Measurements from ENCODE around the gene TMC4. TPM values are rescaled to one million over a fixed set of nuclear protein-coding genes. Genes with fewer than 3 reads are reported as not detected.
A peak's percentile ranks its signal among the peaks of the same experiment; 100 is the strongest.

Gene TMC4
- total and polyA plus RNA-seq, 2 experiments from 2014 or later, result 40.3 to 94.4 TPM

GRCh38 chr19:54211235-54211634 is 38.3 kb upstream of the TMC4 start:
- H2AFZ ChIP-seq, result no peak overlapping the region
- H3K9me3 ChIP-seq (ENCODE audit: low read depth), result no peaks in the 10 kb centered on the region
- H3K79me2 ChIP-seq, result peaks cover 36% of the 10 kb centered on the region
- DNase-seq (ENCODE audit: low spot score), result no peak
- H3K9me2 ChIP-seq (replicated peaks; ENCODE audit: insufficient read depth), result no peaks in the 10 kb centered on the region
- H3K4me1 ChIP-seq (ENCODE audit: insufficient read depth), result peaks cover 43% of the 10 kb centered on the region
- WGBS (ENCODE audit: low lambda C conversion rate, missing lambda C conversion rate), result 82% methylated on average over 12 of the region's 12 CpGs
- H3K36me3 ChIP-seq (replicated peaks; ENCODE audit: insufficient read depth, low read depth), result no peaks in the 10 kb centered on the region
- H3K27ac ChIP-seq, result peak overlapping the region; percentile 91
- TF ChIP-seq EZH2phosphoT487 (IDR thresholded peaks at IDR 0.05; ENCODE audit: low read depth, severe bottlenecking, unreplicated experiment), result no peak
- no peak for TF ChIP-seq EZH2 (IDR thresholded peaks at IDR 0.05; ENCODE audit: borderline replicate concordance)
- no peak for TF ChIP-seq CTCF (IDR thresholded peaks at IDR 0.05; ENCODE audit: poor library complexity)
- no peaks in the 10 kb centered on the region for H3K27me3 ChIP-seq
- H3K4me3 ChIP-seq, result no peak overlapping the region
- peak overlapping the region; percentile 60 for H3K4me2 ChIP-seq
- peaks cover 28% of the 10 kb centered on the region for H4K20me1 ChIP-seq (ENCODE audit: insufficient read depth, poor library complexity, severe bottlenecking)

- no peaks in the 10 kb centered on the region for H3K9me3 ChIP-seq (ENCODE audit: low read depth)
- H3K4me2 ChIP-seq, result peak overlapping the region; percentile 57
- WGBS (ENCODE audit: low lambda C conversion rate, missing lambda C conversion rate), result 28% methylated on average over 10 of the region's 10 CpGs
- H2AFZ ChIP-seq, result no peak overlapping the region
- peaks cover 41% of the 10 kb centered on the region for H4K20me1 ChIP-seq (ENCODE audit: insufficient read depth, poor library complexity, severe bottlenecking)
- H3K27ac ChIP-seq, result peak overlapping the region; percentile 91
- H3K36me3 ChIP-seq (replicated peaks; ENCODE audit: insufficient read depth, low read depth), result no peaks in the 10 kb centered on the region
- TF ChIP-seq CTCF (IDR thresholded peaks at IDR 0.05; ENCODE audit: poor library complexity) (no peak), EZH2phosphoT487 (IDR thresholded peaks at IDR 0.05; ENCODE audit: low read depth, severe bottlenecking, unreplicated experiment) (no peak), EZH2 (IDR thresholded peaks at IDR 0.05; ENCODE audit: borderline replicate concordance) (no peak)
- H3K27me3 ChIP-seq, result no peaks in the 10 kb centered on the region
- no peaks in the 10 kb centered on the region for H3K9me2 ChIP-seq (replicated peaks; ENCODE audit: insufficient read depth)
- peak; percentile 95 for DNase-seq (ENCODE audit: low spot score)
- H3K4me3 ChIP-seq, result no peak overlapping the region
- H3K79me2 ChIP-seq, result peaks cover 49% of the 10 kb centered on the region
- peaks cover 43% of the 10 kb centered on the region for H3K4me1 ChIP-seq (ENCODE audit: insufficient read depth)
Measured at GRCh38 chr19:54209811-54210494, 37.0 kb upstream of the TMC4 start.

- H3K27ac ChIP-seq, result peak overlapping the region; percentile 91
- H4K20me1 ChIP-seq (ENCODE audit: insufficient read depth, poor library complexity, severe bottlenecking), result peaks cover 48% of the 10 kb centered on the region
- H3K4me1 ChIP-seq (ENCODE audit: insufficient read depth), result peaks cover 48% of the 10 kb centered on the region
- peak overlapping the region; percentile 44 for H3K4me2 ChIP-seq
- DNase-seq (ENCODE audit: low spot score), result peak; percentile 47
- H3K27me3 ChIP-seq, result no peaks in the 10 kb centered on the region
- H3K9me2 ChIP-seq (replicated peaks; ENCODE audit: insufficient read depth), result no peaks in the 10 kb centered on the region
- WGBS (ENCODE audit: low lambda C conversion rate, missing lambda C conversion rate), result 55% methylated on average over 22 of the region's 24 CpGs
- H3K36me3 ChIP-seq (replicated peaks; ENCODE audit: insufficient read depth, low read depth), result no peaks in the 10 kb centered on the region
- H2AFZ ChIP-seq, result no peak overlapping the region
- H3K4me3 ChIP-seq, result no peak overlapping the region
- H3K79me2 ChIP-seq, result peaks cover 56% of the 10 kb centered on the region
- no peak for TF ChIP-seq EZH2phosphoT487 (IDR thresholded peaks at IDR 0.05; ENCODE audit: low read depth, severe bottlenecking, unreplicated experiment)
- no peak for TF ChIP-seq CTCF (IDR thresholded peaks at IDR 0.05; ENCODE audit: poor library complexity)
- TF ChIP-seq EZH2 (IDR thresholded peaks at IDR 0.05; ENCODE audit: borderline replicate concordance), result no peak
- H3K9me3 ChIP-seq (ENCODE audit: low read depth), result no peaks in the 10 kb centered on the region
Measured at GRCh38 chr19:54209058-54209810, 36.3 kb upstream of the TMC4 start.

All from hepatocyte (in vitro differentiated cells).